NCI-H2107 (cell line): ENCODE measurements around the gene GAST.
A peak's percentile ranks its signal among the peaks of the same experiment; 100 is the strongest.
"Not testable (repeated sequence)": the region's sequence is repeated elsewhere in the genome, so short reads cannot be mapped to it uniquely, and the experiment has no call there.

Experiments
- DNase-seq: peaks from one replicate; lab custom pipeline; 2025; lab: John Stamatoyannopoulos, UW

GAST gene, protein sequence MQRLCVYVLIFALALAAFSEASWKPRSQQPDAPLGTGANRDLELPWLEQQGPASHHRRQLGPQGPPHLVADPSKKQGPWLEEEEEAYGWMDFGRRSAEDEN

DNA sequence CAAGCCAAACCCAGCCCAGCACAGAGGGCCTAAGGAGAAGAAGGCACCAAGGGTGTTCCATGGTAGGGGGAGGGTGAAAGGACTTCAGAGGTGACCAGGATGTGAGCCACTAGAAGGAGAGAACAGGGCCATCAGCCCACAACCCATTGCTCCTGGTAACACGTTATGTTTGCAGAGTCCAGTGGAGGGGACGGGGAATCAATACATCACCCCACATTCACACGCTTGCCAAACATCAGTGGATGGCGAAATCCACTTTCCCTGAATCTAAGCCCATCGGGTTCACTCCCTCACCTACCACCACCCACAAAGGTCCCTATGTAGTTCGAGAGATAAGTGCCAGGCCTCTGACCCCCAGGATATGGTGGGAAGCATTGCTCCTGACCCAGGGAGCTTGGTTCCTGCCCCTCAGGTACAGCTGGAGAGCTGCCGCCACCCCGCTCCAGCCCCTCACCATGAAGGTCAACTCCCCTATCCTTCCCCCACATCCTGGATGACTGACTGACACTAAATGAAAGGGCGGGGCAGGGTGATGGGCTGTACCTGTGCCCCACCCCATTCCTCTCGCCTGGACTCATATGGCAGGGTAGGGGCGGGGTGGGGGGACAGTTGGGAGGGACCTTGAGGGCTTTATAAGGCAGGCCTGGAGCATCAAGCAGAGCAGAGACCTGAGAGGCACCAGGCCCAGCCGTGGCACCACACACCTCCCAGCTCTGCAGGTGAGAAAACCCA, at the start of gene GAST:
Gene GAST (plus strand): TSS at position 663 of the 732 bp plus-strand sequence. CDS start 3,106 bp downstream, outside the sequence.
- DNase-seq, result no peak

DNA sequence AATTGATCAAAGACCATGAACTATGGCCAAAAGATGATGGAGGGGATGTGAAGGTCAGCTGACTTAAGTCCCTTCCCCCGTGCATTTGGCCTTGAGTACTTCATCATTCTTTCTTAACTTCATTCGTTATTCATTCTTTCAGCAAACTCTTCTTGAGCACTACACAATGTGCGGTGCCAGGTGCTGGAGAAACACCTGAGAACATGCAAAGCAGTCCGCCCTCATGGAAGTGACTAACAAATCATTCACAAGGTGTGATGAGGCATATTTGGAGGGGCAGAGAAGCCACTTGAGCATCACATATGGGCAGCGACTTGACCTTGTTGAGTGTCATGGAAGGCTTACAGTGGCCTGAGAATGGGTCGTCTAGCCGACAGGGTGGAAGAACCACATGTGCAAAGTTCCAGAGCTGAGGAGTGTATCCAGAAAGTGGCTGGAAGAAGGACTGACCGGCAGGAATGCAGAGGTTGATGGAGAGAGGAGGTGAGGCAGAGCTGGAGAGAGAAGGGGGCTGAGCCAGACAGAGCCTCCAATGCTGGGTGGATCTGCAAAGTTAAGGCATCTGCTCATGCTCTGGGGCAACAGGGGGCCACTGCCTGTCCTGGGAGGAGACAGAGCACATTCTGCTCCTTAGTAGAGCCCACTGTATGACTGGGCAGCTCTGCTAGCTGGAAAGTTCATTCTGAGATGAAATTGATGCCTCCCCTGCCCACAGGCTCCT, 48.5 kb upstream of the GAST start:
- DNase-seq, result no peak

DNA sequence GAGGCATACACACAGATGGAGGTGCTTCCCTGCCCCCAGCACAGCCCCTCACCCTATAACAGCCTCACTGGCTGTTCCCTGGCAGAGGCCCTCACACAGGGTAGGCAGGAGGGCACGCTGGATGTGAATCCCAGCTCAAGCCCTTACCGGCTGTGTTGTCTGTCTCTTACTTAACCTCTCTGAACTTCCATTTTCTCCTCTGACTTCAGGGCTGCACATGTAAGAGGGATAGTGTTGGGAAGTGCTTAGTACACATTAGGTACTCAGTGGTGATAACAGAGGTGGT, 48.0 kb upstream of the GAST start:
- no peak for DNase-seq

DNA sequence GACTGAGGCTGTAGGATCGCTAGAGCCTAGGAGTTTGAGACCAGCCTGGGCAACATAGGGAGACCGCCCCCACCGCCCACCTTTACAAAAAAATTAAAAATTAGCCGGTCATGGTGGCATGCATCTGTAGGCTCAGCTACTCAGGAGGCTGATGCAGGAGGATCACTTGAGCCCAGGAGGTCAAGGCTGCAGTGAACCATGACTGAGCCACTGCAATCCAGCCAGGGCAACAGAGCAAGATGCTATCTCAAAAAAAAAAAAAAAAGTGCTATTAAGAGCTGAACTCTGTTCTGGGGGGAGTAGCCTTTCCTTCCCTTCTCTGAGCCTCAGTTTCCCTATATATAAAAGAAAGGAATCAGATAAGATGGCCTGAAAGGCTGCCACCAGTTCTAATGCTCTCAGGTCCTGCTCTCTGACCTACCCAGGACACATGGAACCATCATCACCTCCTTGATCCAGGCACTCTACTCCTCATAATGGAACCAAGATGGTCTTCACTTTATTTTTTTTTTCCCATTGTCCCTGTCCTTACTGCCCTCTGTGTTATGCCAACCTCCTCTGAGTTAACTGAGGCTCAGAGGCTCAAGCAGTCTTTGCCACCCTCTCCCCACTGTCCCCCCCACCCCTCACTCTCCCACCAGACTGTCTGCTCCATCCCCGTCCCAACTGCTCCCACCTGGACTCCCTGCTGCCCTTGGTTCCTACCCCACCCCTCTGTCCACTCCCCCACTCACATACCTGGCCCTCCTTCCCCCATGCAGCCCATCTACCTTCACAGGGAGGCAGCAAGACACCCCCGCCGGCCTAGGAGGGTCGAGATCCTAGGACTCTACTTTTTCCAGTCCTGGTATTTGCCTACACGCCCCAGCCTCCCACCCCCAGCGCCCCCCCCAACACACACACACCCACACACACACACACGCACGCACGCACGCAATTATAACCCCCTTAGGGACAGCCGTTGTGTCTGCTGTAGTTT, 47.3 kb upstream of the GAST start:
- DNase-seq, result no peak

DNA sequence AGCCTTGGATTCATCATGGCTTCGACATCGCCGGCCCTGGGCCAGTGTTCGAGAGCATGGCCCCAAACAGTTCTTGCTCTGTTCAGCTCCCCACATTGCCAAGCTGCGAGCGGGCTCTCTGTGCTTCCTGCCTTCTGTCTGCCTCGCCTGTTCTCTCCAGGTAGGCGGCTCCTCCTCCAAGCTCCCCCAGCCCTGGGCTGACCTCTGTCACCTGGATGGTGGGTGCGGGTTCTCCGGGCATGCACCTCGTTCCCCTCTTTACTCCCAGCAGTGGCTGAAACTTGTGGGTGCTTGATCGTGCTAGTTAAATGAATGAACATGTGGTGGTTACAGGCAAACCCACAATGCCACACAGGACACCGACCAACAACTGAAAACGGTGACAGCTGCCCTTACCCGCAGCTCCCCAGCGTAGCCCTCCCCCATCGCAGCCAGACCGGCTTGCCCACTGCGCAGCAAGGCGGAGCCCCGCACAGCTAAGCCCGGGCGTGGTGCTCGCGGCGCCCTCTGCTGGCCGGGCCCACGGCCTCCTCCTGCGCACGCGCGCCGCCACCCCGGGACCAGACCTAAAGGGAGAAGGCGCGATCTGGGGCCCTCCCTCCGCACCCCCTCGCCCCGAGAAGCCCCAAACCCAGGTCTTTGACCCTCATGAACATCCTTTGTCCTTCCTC, 46.4 kb upstream of the GAST start:
- DNase-seq, result peak; percentile 81

DNA sequence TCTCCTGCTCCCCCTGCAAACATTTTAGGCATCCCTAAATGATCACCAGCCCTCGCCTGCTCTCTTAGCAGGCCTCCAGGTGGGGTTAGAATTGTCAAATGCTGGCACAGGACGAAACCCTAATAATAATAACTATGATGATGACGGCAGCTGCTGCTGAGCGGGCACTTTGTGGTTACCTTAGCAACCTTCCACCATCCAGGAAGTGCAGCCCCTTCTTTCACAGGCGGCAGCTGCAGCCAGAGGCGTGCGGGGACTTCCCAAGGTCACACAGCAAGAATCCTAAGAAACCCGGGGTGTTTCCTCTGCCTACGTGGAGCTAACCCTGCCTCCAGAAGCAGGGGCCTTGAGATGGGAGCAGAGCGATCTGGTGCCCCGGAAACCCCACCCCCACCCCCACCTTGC, 45.9 kb upstream of the GAST start:
- peak; percentile 30 for DNase-seq

DNA sequence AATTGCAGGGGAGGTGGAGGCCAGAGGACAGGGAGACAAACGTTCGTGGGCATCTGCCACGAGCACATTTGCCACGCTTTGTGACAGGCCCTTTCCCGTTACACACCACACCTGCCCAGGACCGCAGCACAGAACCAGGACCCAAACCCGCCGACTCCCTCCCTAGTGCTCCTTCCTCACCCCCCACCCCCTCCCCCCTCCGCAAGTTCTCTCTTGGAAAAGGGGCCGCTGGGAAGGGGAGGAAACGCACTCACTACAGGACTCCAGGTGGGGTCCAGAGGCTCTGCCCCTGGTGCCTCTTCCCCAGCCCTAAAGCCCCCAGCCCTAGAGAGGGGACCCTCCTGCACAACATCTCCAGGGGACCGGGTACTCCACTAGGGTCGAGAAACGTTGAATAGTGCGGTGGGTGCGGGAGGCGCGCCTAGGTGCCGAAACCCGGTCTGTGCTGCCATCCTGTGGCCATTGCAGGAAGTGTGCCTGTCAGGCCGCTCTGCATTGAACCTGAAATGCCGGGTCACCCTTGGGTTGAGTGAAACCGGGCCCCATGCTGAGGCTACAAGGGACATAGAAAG, 45.3 kb upstream of the GAST start:
- DNase-seq, result peak; percentile 48

DNA sequence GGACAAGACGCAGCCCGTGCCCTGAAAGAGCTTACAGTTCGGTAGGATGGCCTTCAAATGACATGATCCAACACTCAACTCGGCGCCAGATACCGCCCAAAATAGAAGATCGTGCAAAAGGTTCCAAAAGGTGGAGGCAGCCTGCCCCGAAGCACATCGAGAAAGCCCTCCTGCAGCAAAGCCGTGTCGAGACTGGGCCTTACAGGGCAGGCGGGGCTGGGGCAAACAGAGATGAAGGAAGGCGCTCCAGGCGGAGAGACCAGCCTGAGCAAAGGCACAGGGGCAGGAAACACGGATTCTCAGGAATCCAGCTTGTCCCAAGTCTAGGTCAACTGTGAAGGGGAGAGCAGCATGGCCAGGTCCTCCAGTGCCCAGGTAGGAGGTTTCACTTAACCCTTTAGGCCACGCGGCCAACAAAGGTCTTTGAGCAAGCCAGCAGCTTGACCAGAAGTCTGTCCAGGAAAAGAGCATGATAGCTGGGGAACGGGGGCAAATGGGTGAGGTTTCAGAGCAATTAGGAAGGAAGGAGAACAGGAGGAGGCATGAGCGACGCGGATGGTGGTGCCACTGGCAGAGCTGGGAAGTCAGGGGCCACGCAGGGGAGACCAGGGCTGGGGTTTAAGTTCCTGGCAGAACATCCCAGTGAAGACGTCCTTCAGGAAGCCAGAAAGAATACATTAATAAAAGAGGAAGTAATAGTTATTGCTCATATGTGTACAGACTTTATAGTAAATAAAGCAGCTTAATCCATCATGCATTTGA, 44.7 kb upstream of the GAST start:
- DNase-seq, result no peak

DNA sequence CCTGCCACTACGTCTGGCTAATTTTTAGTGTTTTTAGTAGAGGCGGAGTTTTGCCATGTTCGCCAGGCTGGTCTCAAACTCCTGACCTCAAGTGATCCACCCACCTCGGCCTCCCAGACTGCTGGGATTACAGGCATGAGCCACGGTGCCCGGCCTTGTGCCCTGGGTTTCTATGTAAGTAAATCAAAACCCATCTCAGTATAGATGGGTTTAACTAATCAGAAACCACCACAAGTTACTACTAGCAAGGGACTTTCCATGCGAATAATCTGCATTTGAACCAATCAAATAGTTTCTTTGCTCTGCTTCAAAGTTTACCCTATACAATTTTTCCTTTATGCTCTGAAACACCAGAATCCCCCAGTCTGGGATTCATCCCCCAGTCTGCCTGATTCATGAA, 40.0 kb upstream of the GAST start:
- DNase-seq, result no peak

DNA sequence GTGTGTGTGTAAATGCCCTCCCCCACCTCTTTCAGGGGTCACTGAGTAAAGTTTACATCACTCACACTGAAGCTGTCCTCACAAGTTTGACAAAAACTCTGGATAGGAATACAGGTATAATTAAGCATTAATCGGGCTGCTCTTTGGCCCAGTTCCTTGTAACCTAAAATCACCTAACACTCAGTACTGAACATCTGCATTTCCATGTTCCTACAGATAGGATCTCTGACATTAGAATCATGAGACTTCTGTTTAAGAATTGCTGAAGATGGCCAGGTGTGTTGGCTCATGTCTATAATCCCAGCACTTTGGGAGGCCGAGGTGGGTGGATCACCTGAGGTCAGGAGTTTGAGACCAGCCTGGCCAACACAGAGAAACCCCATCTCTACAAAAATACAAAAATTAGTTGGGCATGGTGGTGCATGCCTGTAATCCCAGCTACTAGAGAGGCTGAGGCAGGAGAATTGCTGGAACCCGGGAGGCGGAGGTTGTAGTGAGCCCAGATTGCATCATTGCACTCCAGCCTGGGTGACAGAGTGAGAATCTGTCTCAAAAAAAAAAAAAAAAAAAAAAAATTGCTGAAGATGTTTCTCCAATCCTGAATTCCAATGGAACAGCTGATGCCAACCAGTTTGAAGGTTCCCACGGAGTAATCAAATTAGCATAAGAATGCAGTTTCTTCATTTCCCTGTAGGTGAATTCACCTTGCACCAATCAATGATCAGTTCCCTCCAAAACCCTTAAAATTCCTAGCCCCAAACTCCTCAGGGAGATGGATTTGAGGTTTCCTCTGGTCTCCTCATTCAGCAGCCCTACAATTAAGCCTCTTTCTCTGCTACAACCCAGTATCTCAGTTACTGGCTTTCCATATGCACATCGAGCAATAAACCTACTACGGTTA, 36.7 kb upstream of the GAST start:
- not testable (repeated sequence) for DNase-seq

DNA sequence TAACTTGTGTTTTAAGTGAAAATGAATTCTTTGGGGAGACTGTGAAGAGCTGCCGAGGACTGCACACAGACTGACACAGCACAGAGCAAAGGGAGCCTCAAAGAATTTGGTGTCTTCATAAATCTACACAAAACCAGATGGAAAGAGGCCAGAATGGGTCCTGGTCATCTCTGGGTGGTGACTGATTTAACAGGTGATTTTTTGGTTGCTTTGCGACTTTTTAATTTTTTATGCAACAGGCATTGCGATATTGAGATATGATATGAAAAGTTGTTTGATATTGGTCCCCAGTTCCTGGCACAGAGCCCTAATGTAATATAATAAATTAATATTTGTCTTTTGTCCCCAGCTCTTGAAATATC, 36.1 kb upstream of the GAST start:
- no peak for DNase-seq

DNA sequence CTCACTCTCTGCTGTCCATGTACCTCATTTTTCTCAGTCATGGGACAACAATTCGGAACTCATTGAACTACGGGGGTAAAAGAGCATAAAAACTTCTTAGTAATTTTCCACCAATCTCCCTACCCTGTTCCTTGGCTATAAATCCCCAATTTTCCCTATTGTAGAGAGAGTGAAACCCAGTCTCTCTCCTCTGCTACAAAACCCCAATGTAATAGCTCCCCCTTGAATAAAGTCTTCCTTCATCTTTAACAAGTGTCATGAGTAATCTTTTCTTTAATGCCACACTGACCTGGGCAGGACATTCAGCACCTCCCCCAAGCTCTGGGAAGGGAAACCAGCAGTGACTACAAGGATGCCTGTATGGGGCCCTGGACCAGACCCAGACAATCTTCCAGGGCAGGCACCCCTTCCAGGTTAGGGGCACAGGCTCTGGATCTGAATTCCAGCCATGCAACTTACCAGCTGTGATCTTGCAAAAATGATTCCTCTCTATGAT, 33.7 kb upstream of the GAST start:
- no peak for DNase-seq

DNA sequence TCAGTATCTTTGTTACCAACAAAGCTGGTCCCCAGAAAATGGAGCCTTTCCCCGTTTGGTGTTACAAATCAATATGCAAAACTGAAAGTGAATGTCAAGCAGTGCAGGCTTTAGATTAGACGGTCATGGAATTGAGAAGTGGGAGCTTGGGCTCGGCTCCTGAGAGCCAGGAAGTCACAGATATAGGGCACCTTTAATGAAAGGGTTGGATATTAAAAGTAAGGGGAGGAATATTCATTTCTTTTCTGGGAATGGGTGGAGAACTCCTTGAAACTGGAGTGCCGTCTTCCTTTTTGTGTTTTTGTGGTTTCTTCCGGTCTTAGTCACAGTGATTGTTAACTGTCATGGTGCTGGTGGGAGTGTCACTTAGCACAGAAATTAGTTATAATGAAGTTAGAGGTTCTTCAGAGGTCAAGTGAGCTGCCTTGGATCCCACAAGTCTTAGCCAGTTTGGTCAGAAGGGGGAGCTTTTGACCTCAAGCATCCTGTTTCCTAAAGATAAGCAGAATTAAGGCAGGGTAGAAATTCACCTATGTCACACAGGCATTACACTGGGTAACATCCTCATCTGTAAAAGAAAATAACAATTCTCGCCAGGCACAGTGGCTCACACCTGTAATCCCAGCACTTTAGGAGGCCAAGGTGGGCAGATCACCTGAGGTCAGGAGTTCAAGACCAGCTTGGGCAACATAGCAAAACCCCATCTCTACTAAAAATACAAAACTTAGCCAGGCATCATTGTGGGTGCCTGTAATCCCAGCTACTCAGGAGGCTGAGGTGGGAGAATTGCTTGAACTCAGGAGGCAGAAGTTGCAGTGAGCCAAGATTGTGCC, 33.0 kb upstream of the GAST start:
- no peak for DNase-seq

DNA sequence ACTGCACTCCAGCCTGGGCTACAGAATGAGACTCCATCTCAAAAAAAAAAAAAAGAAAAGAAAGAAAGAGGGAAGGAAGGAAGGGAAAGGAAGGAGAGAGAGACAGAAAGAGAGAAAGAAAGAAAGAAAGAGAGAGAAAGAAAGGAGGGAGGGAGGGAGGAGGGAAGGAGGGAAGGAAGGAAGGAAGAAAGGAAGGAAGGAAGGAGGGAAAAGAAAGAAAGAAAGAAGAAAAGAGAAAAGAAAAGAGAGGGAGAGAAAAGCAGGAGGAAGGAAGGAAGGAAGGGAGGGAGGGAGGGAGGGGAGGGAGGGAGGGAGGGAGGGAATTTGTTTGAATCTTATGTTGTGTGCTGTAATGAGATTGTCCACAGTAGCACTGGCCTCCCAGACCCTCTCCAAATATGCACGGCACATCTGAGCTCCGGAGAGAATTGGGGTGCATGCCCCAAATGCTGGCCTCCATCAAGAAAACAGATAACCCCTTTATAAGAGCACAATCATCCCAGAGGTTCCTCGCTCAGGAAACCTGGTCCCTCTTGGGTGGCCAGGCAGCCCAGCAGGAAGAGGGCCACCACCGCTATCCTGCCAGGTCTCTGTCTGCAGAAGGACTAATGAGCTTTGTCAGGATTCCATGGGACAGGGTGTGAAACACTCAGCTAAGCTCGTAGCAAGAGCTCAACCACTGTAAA, 32.2 kb upstream of the GAST start:
- no peak for DNase-seq

DNA sequence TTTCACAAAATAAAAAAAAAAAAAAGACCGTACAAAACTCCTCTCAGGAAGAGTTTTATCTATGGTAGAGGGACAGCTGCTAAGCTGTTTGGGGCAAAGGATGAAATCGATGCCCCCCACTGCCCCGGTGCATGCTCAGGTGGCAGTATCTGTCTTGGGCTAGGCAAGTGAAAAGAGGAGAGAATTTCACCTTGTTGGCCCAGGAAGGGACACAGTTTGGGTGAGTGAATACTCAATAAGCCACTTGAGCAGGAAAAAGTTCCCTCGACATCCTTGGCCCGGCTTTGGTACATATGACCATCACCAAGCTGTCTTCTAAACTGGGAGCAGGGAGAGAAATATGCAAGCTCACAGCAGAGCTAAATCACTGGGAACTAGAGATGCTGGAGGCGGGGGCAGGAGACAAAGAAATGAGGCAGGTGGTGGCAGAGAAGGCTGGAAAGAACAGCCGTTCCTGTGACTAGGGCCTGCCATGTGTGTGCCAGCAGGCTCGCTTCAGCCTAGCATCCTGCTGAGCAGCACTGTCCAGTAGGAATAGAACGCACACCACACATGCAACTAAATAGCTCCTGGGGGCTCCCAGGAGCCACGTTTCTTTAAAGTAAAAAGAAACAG, 31.6 kb upstream of the GAST start:
- DNase-seq, result peak; percentile 38

DNA sequence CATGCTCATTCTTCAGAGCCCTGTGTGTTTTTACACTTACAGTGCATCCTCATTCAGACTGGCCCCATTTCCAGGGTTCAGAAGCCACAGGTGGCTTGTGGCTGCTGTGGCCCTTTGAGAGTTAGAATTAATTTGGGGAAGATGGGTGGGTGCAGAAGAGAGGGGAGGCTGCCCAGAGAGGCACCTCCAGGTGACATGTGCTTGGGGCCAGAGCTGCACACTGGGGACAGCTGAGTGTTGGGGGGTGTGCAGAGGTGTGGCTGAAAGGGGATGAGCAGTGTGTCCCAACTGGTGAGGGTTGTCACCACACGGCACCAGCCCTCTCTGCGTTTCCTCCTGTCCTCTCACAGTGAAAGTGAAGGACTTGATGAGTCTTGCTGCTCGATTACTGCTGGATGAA, 30.4 kb upstream of the GAST start:
- no peak for DNase-seq

DNA sequence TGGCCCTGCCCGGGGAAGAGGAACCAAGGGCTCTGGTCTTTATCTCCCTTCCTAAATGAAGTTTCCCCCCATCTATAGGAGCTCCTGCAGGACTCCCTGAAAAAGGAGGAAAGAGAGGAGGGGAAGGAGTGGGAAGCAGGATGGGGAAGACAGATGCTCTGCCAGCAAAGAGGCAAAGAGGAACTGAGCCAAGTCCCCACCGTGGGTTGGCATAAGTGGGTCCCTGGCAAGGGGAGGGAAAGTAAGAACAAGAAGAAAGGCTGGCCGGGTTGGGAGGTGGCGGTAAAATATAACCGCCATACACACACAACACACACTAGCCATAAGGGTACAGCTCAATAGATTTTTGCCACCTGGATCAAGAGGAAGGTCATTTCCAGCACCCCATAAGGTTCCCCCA, 29.5 kb upstream of the GAST start:
- DNase-seq, result no peak
